Adrenal gland (tissue), 12 donors: ENCODE data around the gene TBX3. TPM values are rescaled to one million over a fixed set of nuclear protein-coding genes. Genes with fewer than 3 reads are reported as not detected.

Experiments
- DNase-seq, 7 donors: peaks; one replicate each; pipeline ENCODE4 v3.0.0-alpha.2; 2019 to 2020
- H3K27ac ChIP-seq, 5 donors: fragments of 200-600 bp; sonication (generic) in 4 of 5; 1 replicate in 3 of 5; 2 replicates in 2 of 5; pipeline versions ENCODE4 v1.5.1 to v1.8.0; 2016 to 2020; ENCODE audit warnings: mild to moderate bottlenecking in 1 of 5
- H3K27me3 ChIP-seq: fragments of 200-600 bp; 2 replicates; pipeline ENCODE4 v1.8.0; 2021
- H3K36me3 ChIP-seq, 2 donors: fragments of 200-600 bp; replicated peaks in 1 of 2; 1 replicate in 1 of 2; 2 replicates in 1 of 2; pipeline versions ENCODE4 v1.5.1 to v1.8.0; 2018 to 2022
- H3K4me1 ChIP-seq, 2 donors: fragments of 200-600 bp; replicated peaks in 1 of 2; 1 replicate in 1 of 2; 2 replicates in 1 of 2; pipeline versions ENCODE4 v1.5.1 to v1.8.0; 2018 to 2021
- H3K4me3 ChIP-seq, 4 donors: fragments of 200-600 bp; sonication (generic) in 3 of 4; one replicate each; pipeline ENCODE4 v1.5.1; 2016 to 2018
- H3K9me3 ChIP-seq, 3 donors: fragments of 200-600 bp; sonication (generic) in 1 of 3; replicated peaks in 1 of 3; 1 replicate in 2 of 3; 2 replicates in 1 of 3; pipeline versions ENCODE4 v1.5.1 to v1.8.0; 2016 to 2021
- CTCF ChIP-seq, 6 experiments: fragments of 450-650 bp in 4 of 6; fragments of 200-600 bp in 2 of 6; sonication (generic) in 1 of 6; IDR thresholded peaks; 1 replicate in 5 of 6; 2 replicates in 1 of 6; pipeline versions ENCODE4 v1.5.1 to v1.8.0; 2016 to 2021; ENCODE audit warnings: antibody characterized with exemption in 6 of 6, mild to moderate bottlenecking in 2 of 6, moderate library complexity in 1 of 6
- POLR2A ChIP-seq, 2 donors: fragments of 450-650 bp; IDR thresholded peaks; one replicate each; pipeline ENCODE4 v1.6.1; 2017; ENCODE audit warnings: antibody characterized with exemption in 2 of 2, mild to moderate bottlenecking in 2 of 2, moderate library complexity in 1 of 2
- intact Hi-C, 2 donors: fragments of 100-400 bp; cut with DNase I; formaldehyde crosslinking; loops; one replicate each; pipeline versions ENCODE4 v1.14.1 to v1.15.0; 2022 to 2023
- polyA plus RNA-seq, 3 donors: library from polyadenylated mRNA; stranded (reverse); fragments of 200-250 nt in 2 of 3; fragments of 350-450 nt in 1 of 3; fragmentation: Illumina TruSeq in 1 of 3; extraction: RNeasy Lipid Tissue Mini Kit (QIAGEN cat#74804) in 1 of 3; gene quantifications; one replicate each; pipeline ENCODE4 v1.2.3, GENCODE V29; 2013 to 2014
- small RNA-seq, 2 donors: library from RNA; depleted of rRNA; stranded (forward); fragments of <200 nt; gene quantifications; one replicate each; pipeline ENCODE3, GENCODE V24; 2016
- total RNA-seq, 9 donors: library from RNA; depleted of rRNA in 4 of 9; stranded (reverse); fragments of >200 nt in 4 of 9; fragments of 120-200 nt in 1 of 9; fragmentation: NEBNext Ultra II Directional in 1 of 9; extraction: Animal tissue kit (Norgen Biotek cat#: 25700) in 1 of 9; gene quantifications; one replicate each; pipeline versions ENCODE4 v1.1.0 to v1.2.4, GENCODE V29; 2013 to 2023
- donor health status: healthy with polysubstance abuse.
- donor health status: Bipolar disorder and iron deficiency.
- donor health status: DM: yes; HTN: yes; CAD: no.
- donor health status: DM: no; HTN: no; CAD: no.
- donor health status: DM: no; HTN: no; CAD: no.
- donor health status: DM: yes; HTN: yes; CAD: no.

The TBX3 gene
- total and polyA plus RNA-seq, 12 donors, result 156 to 602 (median 354) TPM

- H3K36me3 ChIP-seq, result no peaks in the 10 kb centered on the region
- no peaks in the 10 kb centered on the region for H3K27me3 ChIP-seq
- no peak for TF ChIP-seq POLR2A (IDR thresholded peaks at IDR 0.05)
- TF ChIP-seq CTCF (IDR thresholded peaks at IDR 0.05), result no peak
- H3K27ac ChIP-seq, result no peak overlapping the region
- H3K4me3 ChIP-seq, result no peak overlapping the region
- H3K9me3 ChIP-seq, result no peaks in the 10 kb centered on the region
- no peaks in the 10 kb centered on the region for H3K4me1 ChIP-seq
- no peak for DNase-seq
- intact Hi-C loops, result loop anchor here (10.0 kb wide), 2 partner anchors 1131 to 1291 kb away; no protein-coding TSS in a partner anchor
These were observed 60.2 kb downstream of the TBX3 start for GRCh38 chr12:114623737-114624136.

Small RNA genes lying within 50 kb of the gene (small RNA-seq; reads per million reads assigned to genes)
- gene RF00019, result 0 reads per million in 2 donors
